OCI-M2 (cell line): ENCODE results near the gene ADAMTS17.
"Not testable (repeated sequence)": the region's sequence is repeated elsewhere in the genome, so short reads cannot be mapped to it uniquely, and the experiment has no call there.

Experiments
- DNase-seq: peaks from one replicate; lab custom pipeline; 2025; ENCODE audit not compliant: unreplicated experiment; lab: John Stamatoyannopoulos, UW

The ADAMTS17 gene

DNA sequence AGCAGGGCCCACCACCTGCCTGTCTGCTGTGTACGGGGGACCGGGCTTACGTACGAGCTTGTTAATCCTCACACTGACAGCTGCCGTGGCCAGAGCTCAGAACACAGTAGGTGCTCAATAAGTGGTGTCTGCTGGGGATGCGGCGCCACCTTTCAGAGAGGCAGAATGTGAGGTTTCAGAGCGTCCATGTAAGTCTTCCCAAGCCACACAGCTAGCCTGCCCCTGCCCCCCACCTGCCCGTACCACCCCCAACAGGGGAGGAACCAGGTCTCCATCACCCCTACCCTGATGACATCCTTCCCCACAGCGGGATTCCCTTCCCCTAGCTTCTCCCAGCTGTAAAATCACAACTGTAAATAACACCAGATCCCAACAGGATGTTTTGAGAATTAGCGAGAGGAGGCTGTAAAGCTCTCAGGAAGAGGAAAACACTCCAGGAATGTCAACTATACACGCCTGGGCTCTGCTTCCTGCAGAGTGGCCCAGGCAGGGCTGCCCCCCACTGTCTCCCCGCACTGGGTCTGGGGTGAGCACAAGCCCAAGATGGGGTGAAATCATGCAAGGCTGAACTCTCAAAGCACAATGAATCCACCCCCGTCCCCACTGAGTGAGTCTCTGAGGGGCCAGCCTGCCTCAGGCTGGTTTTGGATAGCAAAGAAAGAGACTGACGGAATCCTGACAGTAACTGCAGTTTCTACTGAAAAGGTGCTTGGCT, 358.4 kb downstream of the ADAMTS17 start:
- no peak for DNase-seq

DNA sequence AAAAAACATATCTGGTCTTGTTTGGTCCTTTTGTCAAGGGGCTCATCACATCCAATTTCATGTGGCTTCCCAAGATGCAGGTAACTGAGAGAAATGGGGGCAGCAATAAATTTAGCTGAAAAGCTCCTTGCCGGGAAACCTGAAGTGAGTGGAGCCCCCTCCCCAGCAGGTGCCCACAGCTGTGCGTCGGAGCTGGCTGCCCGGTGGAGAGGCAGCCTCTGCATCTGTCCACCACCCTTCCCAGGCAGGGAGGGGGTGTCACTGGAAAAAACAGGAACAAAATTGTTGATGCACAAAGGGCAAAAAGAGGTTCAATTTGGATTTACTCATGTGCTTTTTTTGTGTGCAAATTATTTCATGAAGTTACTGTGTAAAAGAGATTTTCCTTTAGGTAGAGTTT, 359.1 kb downstream of the ADAMTS17 start:
- no peak for DNase-seq

DNA sequence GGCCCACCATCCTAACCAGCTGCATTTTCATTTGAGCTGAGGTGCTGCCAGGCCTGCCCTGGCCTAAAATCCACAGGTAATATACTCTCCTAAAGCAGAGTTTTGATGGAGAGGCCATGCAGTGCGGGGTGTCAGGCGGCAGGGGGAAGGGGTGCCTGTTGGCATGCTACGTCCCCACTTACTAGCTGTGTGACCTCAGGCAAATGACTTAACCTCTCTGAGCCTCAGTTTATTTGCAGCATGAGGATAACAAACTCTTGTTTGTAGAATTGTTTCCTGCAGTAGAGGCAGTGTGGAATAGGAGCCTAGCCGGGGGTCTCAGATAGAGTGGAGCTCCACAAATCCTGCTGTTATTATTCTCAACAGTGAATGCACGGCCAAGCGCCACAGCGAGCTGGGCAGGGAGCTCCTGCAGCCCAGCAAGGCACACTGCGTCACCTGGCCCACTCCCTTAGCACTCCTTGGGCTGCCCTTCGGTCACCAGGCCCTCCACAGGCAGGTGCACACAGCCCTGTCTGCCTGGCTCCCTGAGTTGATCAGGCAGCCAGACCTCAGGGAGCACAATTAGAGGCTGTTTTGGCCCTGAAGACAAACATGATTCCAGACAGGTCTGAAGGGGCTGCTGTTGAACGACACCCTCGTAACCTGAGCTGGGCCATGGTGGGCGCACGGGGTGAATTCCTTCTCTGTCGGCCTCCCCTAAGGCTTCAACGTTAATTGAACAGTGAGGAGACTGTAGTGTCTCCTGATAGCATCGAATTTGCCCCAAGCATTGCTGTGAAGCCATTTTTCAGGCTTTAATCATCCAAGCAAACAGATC, 359.7 kb downstream of the ADAMTS17 start:
- no peak for DNase-seq

DNA sequence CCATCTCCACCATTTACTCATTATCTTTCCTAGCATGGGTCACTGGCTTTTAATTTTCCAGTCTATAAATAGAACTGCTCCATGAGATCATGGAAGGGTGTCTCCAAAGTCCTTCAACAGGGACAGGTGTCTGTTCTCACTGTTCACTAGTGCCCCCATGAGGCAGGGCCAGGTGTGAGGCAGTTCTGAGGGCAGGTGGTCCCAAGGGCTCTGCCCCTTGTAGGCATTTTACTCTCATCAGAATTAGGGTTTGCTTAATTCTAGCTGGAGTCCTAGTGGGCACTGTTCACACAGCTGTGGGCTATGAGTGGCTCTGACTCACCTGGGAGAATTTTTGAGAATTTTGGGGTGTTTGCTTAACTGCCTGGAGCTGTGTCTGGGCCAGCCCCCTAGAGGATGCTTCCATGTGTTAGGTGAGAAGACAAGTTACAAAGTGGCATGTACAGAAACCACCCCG, 360.6 kb downstream of the ADAMTS17 start:
- no peak for DNase-seq

DNA sequence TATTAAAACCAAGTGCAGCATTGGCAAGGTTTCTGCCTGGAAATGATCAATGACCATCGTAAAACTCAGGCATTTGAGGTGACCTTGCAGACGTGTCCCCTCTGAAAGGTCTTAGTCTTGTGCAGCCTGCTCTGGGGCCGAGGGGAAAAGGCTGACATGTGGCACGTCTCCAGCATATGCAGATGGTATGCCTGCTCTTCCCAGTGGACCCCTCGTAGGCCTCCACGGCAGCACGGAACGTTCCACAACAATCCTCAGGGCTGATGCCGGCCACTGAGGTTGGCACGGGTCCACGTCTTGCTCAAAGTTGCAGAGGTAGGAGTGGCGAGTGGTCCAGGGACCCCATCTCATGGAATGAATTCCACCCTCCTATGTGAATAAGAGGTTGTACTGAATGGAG, 361.0 kb downstream of the ADAMTS17 start:
- DNase-seq: no peak

DNA sequence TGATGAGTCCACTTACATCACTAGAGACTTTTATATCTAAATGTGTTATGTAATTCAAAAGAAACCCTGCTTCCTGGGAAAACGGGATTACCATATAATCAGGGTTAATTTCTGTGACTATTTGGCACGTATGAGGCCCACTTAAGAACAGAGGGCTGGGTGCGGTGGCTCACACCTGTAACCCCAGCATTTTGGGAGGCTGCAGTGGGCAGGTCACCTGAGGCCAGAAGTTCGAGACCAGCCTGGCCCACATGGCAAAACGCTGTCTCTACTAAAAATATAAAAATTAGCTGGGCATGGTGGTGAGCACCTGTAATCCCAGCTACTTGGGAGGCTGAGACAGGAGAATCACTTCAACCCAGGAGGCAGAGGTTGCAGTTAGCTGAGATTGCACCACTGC, 361.9 kb downstream of the ADAMTS17 start:
- not testable (repeated sequence) for DNase-seq

DNA sequence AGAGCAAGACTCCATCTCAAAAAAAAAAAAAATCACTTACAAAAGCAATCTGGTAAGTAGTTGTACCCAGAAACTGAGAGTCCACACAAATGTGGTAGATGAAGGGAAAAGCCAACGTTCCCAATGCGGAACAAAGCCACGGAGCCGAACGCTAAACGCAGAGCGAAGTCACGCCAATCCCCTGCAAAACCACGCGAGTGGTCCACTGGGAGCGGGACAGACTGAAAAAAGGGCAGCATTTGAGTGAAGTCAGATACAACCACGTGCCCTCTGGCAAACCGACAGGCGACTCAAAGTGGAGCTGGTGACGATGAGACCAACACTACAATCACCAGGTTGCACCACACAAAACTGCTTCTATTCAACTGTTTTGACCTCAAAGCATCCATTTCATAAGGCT, 362.4 kb downstream of the ADAMTS17 start:
- DNase-seq: no peak

DNA sequence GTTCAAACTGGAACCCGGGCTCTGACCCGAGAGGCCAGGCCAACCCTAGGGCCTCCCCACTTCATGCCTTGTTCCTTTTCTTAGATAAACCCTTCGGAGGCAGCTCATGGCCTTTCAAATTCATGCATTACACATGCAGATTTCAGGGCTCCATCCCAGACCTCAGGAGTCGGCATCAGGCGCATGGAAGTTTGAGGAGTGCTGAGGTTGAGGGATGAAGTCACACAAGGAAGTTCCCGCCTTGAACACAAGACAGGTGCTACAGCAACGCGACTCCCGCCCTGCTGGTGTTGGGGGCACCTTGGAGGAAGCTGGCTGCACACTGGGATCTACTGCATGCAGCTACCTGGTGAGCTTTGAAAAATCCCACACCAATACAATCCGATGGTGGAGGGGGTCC, 363.3 kb downstream of the ADAMTS17 start:
- no peak for DNase-seq

DNA sequence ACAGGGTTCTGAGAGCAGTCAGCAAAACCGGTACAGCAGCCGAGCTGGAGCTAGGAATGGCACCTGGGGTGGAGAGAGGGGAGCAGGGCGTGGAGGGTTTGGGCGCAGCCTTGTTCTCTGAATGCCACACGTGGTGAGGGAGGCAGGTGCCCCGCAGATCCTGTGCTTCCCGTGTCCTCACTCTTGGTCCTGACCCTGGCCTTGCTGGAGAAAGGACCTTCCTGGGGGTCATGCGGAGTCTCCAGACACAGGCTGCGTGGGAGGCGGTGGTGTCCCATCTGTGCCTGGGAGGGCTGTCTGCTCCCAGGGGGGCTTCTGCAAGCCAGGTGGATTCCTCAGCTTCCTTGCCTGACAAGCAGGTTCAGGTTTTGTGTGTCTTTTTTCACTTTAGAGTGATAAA, 363.8 kb downstream of the ADAMTS17 start:
- no peak for DNase-seq

DNA sequence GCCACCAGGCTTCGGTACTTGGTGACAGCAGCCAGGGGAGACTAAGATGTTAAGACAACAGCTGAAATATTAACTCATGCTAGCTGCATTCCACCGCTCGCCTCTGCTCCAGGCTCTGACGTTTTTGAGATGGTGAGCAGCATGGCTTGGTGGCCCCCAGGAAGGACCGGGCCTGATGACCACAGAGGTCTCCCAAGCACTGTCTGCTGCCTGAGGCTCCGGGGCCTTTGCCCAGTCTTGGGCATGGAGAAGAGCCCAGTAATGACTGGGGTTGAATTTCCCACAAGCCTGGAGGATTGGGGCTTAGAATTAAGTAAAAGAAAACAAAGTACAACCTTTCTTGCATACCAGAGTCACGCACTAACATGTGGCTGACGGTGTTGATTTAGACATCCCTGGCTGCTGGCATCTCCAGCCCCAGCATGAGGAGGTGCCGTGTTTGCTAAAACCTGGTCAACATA, 364.9 kb downstream of the ADAMTS17 start:
- DNase-seq: no peak

DNA sequence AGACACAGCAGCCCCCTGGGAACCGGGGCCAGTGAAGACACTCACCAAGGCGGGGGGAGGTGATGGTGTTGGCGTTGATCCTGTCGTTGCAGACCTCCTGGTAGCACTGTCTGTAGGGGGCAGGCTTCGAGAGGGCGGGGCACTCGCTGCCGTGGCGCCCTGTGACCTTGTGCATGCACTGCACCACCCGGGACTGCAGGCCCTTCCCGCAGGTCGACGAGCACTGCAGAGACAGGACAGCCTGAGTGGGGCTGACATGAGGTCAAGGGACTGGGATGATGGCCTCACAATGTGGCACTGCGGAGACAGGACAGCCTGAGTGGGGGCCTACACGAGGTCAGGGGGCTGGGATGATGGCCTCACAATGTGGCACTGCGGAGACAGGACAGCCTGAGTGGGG, 365.8 kb downstream of the ADAMTS17 start:
- DNase-seq: no peak

DNA sequence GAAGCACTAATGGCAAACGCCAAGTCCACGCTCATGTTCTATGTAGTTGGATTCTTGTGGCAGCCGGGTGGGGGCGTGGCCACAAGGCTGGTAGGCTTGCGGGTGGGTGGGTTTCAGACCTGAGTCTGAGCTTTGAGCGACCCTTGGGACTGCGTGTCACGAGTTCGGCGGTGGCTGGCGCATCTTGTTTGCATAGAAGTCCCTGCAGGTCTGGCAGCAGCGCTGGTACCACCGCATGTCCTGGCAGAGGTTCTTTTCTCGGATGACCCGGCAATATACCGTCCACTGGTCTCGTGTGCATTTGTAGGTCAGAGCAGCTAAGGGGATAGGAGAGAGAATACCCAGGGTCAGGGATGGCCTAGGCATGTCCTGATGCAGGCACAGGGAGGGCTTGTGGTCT, 367.5 kb downstream of the ADAMTS17 start:
- DNase-seq: no peak

DNA sequence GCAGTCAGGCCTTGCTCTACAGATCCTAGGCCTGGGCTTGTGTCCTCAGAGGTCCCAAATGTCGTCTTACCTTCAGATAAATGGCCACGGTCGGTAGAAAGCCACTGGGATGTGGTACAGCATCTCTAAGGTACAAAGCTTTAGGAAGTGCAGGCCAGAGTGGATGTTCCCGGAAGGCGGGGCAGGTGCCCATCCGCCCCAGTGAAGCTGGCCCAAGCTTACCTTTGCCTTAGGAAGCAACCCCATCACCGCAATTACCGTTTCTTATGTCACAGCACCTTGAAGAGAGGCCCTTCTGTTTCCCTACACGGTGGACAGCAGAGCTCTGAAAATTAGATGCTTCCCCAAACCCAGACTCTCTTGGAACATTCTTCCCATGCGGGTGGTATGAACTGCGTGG, 368.4 kb downstream of the ADAMTS17 start:
- DNase-seq: no peak

DNA sequence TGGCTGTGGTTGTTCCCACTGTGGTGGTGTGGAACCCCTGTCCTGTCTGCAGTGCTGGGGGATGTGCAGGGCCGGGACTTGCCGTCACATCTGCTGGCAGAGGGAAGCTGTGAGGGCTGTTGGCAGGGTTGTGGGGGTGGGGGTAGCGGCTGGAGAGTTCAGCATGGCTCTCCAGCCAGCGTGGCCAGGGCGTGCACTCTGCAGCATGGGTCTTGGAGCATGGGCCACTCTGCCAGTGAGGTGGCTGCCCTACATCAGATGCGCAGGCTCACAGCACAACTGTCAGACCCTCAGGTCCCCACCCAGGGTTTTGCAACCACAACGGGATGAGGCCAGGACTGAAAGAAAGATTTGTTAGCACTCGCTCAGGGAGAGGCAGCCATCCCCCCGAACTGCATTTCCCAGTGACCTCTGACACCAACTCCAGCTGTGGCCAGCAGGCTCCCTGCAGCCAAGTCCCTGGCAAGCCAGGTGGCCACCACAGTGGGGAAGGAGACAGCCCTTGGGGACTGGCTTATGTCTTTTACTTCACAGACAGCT, 370.8 kb downstream of the ADAMTS17 start:
- no peak for DNase-seq

DNA sequence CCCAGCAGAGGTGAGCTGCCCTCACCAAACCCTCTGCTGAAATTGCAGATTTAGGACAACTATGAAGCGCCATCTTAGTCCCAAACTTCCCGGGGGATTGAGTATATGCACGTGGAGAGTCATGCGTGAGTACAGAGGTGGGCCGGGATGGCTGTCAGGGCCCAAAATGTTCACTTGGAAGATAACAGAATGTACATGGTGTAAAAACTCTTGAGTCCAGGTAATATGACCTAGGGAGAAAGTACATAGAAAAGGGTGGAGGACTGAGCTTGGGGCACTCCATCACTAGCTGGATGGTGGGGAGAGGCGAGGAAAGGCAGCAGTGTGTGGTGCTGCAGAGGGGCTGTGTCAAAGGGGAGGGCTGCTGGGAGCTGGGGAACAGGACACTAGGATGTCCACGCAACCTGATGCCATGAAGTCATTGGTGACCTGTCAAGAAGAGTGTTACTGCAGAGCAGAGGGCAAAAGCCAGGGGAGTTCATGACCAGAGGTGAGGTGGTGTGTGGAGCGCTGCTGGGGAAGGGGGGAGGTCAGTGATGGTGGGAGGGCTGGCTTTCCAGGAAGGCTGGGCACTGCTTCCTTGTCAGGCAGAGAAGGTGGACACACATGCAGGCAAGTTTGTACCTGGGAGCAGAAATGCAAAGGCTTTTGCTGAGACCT, 372.4 kb downstream of the ADAMTS17 start:
- no peak for DNase-seq

DNA sequence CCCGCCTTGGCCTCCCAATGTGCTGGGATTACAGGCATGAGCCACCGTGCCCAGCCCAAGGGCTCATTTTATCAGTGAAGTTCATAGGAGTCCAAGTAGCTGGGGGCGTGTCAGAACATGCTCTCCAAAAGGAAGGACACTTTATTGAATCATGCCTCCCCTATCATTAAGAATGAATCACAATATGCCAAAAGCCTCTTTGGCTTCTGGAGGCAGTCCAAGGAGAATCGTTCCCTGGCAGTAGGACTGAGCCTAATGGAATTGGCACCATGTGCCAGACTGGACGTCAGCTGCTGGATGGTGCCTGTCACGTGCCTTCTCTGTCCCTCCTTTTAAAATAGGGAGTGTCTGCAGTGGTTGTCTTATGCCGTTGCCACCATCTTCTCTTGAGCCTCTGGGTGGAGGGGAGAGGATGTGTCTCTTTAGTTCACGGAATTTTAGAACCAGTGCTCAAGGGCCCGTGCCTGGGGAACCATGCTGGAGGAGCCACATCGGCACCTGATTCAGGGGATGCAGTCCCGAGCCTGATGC, 373.9 kb downstream of the ADAMTS17 start:
- no peak for DNase-seq

DNA sequence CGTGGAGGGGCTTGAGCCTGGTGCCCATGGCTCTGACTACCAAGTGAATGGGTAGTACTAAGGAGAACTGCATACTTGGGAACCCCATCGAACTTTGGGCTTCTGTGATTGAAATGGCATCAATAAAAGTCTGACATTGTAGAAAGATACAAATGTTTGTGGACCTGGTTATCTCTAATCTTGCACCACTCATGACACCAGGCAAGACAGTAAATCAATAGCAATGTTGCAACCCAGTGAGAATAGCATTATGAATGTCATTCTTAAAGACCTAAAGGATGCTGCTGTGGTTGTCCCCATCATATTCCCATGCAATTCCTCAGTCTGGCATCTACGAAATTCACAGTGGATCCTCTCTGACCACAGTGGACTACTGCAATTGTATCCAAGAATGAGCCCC, 375.0 kb downstream of the ADAMTS17 start:
- DNase-seq: no peak

DNA sequence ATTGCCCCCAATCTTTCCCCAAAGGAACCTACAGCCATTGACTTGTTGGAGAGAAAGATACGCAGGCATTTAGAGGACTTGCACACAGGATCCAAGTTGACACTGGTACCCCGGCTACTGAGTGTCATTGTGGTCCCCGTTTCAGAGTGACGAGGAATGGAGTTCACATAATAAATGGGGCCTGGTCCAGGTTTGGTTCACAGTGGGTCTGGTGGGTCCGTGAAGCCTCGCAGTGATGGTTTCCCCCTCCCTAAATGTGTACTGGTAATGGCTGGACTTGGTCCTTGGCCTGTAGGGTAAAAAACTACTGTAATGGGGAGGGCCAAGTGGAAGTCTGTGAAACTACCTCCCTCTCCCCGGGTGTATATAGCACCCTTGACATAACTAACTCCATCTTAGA, 376.4 kb downstream of the ADAMTS17 start:
- DNase-seq: no peak

DNA sequence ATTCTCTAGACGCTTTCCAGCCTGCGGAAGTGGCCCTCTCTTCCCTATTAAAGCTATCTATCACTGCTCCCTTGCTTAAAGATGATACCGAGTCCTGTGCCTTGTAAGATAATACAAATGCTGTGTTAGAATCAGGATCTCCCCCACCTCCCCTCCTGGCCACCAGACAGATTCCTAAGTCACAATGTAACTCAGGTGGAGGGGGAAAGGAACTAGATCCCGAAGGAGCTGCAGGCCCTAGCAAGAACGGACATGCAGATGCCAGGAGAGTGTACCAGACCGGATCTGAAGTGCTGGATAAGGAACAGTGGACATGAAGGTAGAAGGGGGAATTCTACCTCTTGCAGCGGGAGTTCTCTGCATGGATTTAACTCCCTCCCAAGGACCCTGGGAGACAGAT, 377.8 kb downstream of the ADAMTS17 start:
- DNase-seq: no peak

DNA sequence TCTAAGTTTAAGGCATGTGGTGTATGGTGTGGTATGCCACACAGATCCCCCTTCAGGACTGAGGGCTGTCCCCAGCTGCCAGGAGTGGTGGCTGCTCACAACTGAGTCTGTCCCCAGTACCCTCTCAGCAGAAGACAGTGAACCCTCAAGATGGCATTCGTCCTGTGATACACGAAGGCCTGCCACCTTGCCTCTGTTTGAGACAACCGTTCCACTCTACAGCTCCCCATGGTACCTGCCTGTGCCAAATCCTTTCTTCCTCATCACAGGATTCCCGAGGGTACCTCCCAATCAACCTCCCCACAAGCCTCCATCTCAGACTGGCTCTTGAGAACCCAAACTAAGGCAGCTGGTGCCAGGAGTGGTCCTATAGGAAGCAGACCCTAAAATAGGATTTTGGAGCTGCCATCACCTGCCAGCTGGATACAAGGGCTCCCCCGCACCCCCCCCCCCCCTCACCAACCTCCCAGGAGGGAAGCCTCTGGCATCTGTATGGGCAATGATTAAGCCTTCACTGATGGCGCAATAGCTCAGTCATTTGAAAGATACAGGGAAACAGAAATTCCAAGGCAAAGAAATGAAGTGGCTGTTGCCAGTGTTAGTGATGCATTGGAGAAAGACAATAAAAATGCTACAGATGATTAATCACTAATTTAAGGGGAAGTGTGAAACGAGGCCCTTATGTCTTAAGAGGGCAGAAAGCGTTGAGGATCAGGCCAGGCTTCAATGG, 378.5 kb downstream of the ADAMTS17 start:
- no peak for DNase-seq
